ENCODE data around the gene SRMS.

- TF ChIP-seq EZH2 (IDR thresholded peaks at IDR 0.05) (no peak), POLR2AphosphoS5 (IDR thresholded peaks at IDR 0.05; ENCODE audit: borderline replicate concordance, low read depth, low read length) (no peak)
Measured at GRCh38 chr20:63513207-63513606, 34.3 kb downstream of the SRMS start.
